Left lung (tissue), 10 donors: Measurements from ENCODE around the gene CKS2. TPM values are rescaled to one million over a fixed set of nuclear protein-coding genes. Genes with fewer than 3 reads are reported as not detected.

Source experiments
- ATAC-seq: fragments of 200-7000 bp; cut with Tn5 transposase; one replicate; pipeline ENCODE4 v1.9.1; 2020; ENCODE audit warnings: moderate library complexity
- DNase-seq, 4 donors: peaks; one replicate each; pipeline ENCODE4 v3.0.0-alpha.2; 2013 to 2020
- H3K27ac ChIP-seq, 2 donors: fragments of 200-600 bp; sonication (generic) in 1 of 2; one replicate each; pipeline versions ENCODE4 v1.5.0 to v1.8.0; 2020 to 2021
- H3K27me3 ChIP-seq, 2 donors: fragments of 200-600 bp; sonication (generic) in 1 of 2; one replicate each; pipeline versions ENCODE4 v1.5.0 to v1.8.0; 2020 to 2021
- H3K36me3 ChIP-seq, 2 donors: fragments of 200-600 bp; sonication (generic) in 1 of 2; one replicate each; pipeline versions ENCODE4 v1.5.0 to v1.8.0; 2020 to 2021
- H3K4me1 ChIP-seq, 2 donors: fragments of 200-600 bp; one replicate each; pipeline ENCODE4 v1.8.0; 2021
- H3K4me3 ChIP-seq, 2 donors: fragments of 200-600 bp; sonication (generic) in 1 of 2; one replicate each; pipeline versions ENCODE4 v1.5.0 to v1.8.0; 2020 to 2021; ENCODE audit warnings: mild to moderate bottlenecking in 1 of 2
- H3K9me3 ChIP-seq, 2 donors: fragments of 200-600 bp; sonication (generic) in 1 of 2; one replicate each; pipeline versions ENCODE4 v1.5.0 to v1.8.0; 2020 to 2021
- intact Hi-C, 2 donors: fragments of 100-400 bp; cut with DNase I; formaldehyde crosslinking; loops; one replicate each; pipeline versions ENCODE4 v1.11.2 to v1.14.2; 2022
- microRNA-seq, 2 donors: library from miRNA; unstranded; fragments of <30 nt; microRNA quantifications; one replicate each; pipeline ENCODE4, GENCODE V29; 2019
- polyA plus RNA-seq, 6 donors: library from polyadenylated mRNA; unstranded; fragments of 120-200 nt; gene quantifications; one replicate each; pipeline ENCODE4 v1.2.1, GENCODE V29; 2013; ENCODE audit not compliant: insufficient read length in 6 of 6
- total RNA-seq, 2 donors: library from RNA; stranded (reverse); fragmentation: NEBNext Ultra II Directional; extraction: Animal tissue kit (Norgen Biotek cat#: 25700); gene quantifications; one replicate each; pipeline ENCODE4 v1.2.1, GENCODE V29; 2021
- TF ChIP-seq, protein P1 (sequence below), 2 donors: fragments of 200-600 bp; sonication (generic) in 1 of 2; IDR thresholded peaks; one replicate each; pipeline versions ENCODE4 v1.5.0 to v1.8.0; 2021; ENCODE audit warnings: antibody characterized with exemption in 2 of 2
- donor health status: DM: no; HTN: yes; CAD: no.
- donor health status: DM: no; HTN: no; CAD: no.

Gene CKS2
- total and polyA plus RNA-seq, 8 donors: 43.1 to 127 (median 74.6) TPM

DNA sequence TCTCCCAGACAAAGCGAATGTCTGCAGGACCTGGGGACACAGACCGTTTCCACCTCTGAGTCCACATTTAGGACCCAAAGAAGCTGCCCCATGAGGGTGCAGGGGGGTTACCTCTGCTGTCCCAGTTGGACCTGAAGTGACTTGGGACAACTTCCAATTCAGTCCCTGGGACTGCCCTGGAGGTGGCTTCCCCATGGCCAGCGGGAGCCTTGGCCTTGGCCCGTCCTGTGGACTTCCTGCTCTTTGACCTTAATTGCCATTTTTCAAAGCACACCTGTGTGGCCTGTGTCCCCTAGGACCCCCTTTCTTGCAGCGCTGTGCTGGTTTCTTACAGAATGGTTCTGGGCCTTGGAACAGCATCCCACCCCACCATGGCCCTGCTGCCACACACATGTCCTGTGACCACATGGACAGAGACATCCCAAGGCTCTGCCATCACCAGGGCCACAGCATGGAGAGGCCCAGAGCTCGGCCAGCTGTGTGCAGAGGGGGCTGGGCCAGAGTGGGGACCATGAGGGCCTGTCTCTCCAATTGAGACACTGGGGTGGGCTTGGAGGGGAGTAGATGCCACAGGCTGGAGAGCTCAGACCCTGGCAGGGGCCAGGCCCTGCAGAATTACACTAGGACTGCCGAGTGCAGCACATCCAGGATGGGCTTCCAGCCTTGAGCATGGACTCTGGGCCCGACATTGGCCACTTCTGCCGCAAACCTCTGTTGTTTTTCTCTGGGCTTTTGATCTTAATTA, 53.1 kb downstream of the CKS2 start:
- peak in 1 of 4 donors; percentile 27 for DNase-seq
- TF ChIP-seq, protein P1, sequence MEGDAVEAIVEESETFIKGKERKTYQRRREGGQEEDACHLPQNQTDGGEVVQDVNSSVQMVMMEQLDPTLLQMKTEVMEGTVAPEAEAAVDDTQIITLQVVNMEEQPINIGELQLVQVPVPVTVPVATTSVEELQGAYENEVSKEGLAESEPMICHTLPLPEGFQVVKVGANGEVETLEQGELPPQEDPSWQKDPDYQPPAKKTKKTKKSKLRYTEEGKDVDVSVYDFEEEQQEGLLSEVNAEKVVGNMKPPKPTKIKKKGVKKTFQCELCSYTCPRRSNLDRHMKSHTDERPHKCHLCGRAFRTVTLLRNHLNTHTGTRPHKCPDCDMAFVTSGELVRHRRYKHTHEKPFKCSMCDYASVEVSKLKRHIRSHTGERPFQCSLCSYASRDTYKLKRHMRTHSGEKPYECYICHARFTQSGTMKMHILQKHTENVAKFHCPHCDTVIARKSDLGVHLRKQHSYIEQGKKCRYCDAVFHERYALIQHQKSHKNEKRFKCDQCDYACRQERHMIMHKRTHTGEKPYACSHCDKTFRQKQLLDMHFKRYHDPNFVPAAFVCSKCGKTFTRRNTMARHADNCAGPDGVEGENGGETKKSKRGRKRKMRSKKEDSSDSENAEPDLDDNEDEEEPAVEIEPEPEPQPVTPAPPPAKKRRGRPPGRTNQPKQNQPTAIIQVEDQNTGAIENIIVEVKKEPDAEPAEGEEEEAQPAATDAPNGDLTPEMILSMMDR (IDR thresholded peaks at IDR 0.05): no peak
- intact Hi-C loops: no loop called here
- Histone ChIP-seq H3K9me3 (no peaks in the 10 kb centered on the region), H3K4me3 (no peak overlapping the region), H3K36me3 (peaks cover 0 to 52% of the 10 kb centered on the region in 2 donors), H3K27me3 (no peaks in the 10 kb centered on the region), H3K4me1 (peaks cover 0 to 8% of the 10 kb centered on the region in 2 donors), H3K27ac (no peak overlapping the region)
- ATAC-seq: no peak

DNA sequence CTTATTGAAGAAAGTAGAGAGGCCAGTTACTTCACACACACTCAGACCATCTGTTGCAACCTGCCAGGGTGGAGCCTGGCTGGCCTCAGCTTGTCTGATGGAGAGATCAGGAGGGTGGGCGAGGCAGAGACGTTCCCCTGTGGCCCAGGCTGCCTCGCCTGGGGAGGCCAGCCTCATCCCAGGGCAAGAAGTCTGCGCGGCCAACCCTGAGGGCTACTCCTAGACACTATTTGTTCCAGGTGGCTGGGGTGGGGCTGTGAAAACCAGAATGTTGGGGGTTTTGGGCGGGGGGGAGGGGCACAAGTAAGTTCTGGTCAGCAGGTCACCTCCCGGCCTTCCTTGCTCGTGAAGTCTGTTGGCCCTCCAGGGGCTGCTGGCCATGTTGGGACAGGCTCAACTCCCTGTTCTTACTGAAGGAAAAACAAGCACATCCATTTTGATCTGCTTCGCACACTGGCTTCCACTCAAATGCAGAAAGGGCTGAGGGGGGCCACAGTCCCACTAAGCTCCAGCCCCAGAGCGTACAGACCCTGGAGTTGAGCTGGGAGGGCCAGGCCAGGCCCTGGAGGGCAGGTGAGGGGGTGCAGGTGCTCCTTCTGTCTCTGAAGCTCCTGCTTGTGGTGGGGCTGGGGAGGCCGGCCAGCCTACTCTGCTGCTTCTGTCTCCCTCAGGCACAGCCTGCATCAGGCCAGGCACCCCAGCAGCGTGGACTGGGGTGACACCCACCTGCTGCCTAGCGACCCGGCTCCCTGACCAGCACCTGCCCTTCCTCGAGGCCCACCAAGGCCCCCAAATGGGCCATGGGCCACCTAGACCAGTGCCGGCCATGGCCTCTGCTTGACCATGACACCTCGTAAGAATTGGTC, 53.9 kb downstream of the CKS2 start:
- ATAC-seq (peak; percentile 27), DNase-seq (peak in 1 of 4 donors; percentile 29)
- Histone ChIP-seq H3K9me3 (no peaks in the 10 kb centered on the region), H3K4me1 (peaks cover 0 to 3% of the 10 kb centered on the region in 2 donors), H3K36me3 (peaks cover 0 to 43% of the 10 kb centered on the region in 2 donors), H3K27ac (no peak overlapping the region), H3K27me3 (no peaks in the 10 kb centered on the region), H3K4me3 (no peak overlapping the region)
- TF ChIP-seq, protein P1 (IDR thresholded peaks at IDR 0.05): no peak
- intact Hi-C loops: no loop called here

GRCh38 chr9:89365532-89365912, 54.5 kb downstream of the CKS2 start:
- peaks cover 0 to 37% of the 10 kb centered on the region in 2 donors for H3K36me3 ChIP-seq
- TF ChIP-seq, protein P1 (IDR thresholded peaks at IDR 0.05): no peak
- no peak overlapping the region for H3K4me3 ChIP-seq
- H3K27ac ChIP-seq: no peak overlapping the region
- intact Hi-C loops: no loop called here
- H3K9me3 ChIP-seq: no peaks in the 10 kb centered on the region
- H3K4me1 ChIP-seq: no peaks in the 10 kb centered on the region
- DNase-seq (no peak), ATAC-seq (no peak)
- no peaks in the 10 kb centered on the region for H3K27me3 ChIP-seq

Small RNA genes lying within 50 kb of the gene (microRNA-seq; reads per million reads assigned to microRNA genes)
- gene MIR3153: 0 reads per million in 2 donors

Other genes starting within 250 kb of the CKS2 start
- gene SHC3, start 132.4 kb upstream of the CKS2 start, total RNA-seq: 10 to 100 TPM; 12.7 to 19.2 TPM
- 10 to 100 TPM; 10.4 to 17.5 (median 15.6) TPM for gene SHC3, start 132.4 kb upstream of the CKS2 start, polyA plus RNA-seq
- gene SECISBP2, start 7.3 kb downstream of the CKS2 start, total RNA-seq: 10 to 100 TPM; 31.4 to 51.0 TPM
- 10 to 100 TPM; 77.8 to 92.8 (median 91.2) TPM for gene SECISBP2, start 7.3 kb downstream of the CKS2 start, polyA plus RNA-seq
- 10 to 100 TPM; 30.2 to 71.9 TPM for gene SEMA4D, start 186.9 kb downstream of the CKS2 start, total RNA-seq
- gene SEMA4D, start 186.9 kb downstream of the CKS2 start, polyA plus RNA-seq: 10 to 100 TPM; 20.0 to 27.4 (median 25.3) TPM